BLaER1 treated with 17β-estradiol and CSF1 and Interleukin-3, amounts not matched to agents 10 nM and 100 nM (cell line): Measurements from ENCODE around the gene CISD2.

Source experiments
- H3K27ac ChIP-seq, 11 experiments: shearing (Covaris generic); formaldehyde crosslinking; 2 replicates each; pipeline ENCODE4 v1.8.1; 2022
- H3K27me3 ChIP-seq, 11 experiments: shearing (Covaris generic); formaldehyde crosslinking; 2 replicates each; pipeline ENCODE4 v1.8.1; 2022
- H3K36me3 ChIP-seq, 11 experiments: shearing (Covaris generic); formaldehyde crosslinking; 2 replicates each; pipeline ENCODE4 v1.8.1; 2022
- H3K4me1 ChIP-seq, 10 experiments: shearing (Covaris generic); formaldehyde crosslinking; 2 replicates each; pipeline ENCODE4 v1.8.1; 2022
- H3K4me2 ChIP-seq, 11 experiments: shearing (Covaris generic); formaldehyde crosslinking; 2 replicates each; pipeline ENCODE4 v1.8.1; 2022
- H3K4me3 ChIP-seq, 10 experiments: shearing (Covaris generic); formaldehyde crosslinking; 2 replicates each; pipeline ENCODE4 v1.8.1; 2022
- H3K9ac ChIP-seq, 11 experiments: shearing (Covaris generic); formaldehyde crosslinking; 2 replicates each; pipeline ENCODE4 v1.8.1; 2022
- H3K9me3 ChIP-seq, 11 experiments: shearing (Covaris generic); formaldehyde crosslinking; replicated peaks in 1 of 11; 2 replicates each; pipeline ENCODE4 v1.8.1; 2022
- H4K20me1 ChIP-seq, 11 experiments: shearing (Covaris generic); formaldehyde crosslinking; 2 replicates each; pipeline ENCODE4 v1.8.1; 2022
- Cebpa-rat ChIP-seq, 11 experiments: shearing (Covaris generic); IDR thresholded peaks; 2 replicates each; pipeline ENCODE4 v1.8.1; 2022

Gene CISD2

DNA sequence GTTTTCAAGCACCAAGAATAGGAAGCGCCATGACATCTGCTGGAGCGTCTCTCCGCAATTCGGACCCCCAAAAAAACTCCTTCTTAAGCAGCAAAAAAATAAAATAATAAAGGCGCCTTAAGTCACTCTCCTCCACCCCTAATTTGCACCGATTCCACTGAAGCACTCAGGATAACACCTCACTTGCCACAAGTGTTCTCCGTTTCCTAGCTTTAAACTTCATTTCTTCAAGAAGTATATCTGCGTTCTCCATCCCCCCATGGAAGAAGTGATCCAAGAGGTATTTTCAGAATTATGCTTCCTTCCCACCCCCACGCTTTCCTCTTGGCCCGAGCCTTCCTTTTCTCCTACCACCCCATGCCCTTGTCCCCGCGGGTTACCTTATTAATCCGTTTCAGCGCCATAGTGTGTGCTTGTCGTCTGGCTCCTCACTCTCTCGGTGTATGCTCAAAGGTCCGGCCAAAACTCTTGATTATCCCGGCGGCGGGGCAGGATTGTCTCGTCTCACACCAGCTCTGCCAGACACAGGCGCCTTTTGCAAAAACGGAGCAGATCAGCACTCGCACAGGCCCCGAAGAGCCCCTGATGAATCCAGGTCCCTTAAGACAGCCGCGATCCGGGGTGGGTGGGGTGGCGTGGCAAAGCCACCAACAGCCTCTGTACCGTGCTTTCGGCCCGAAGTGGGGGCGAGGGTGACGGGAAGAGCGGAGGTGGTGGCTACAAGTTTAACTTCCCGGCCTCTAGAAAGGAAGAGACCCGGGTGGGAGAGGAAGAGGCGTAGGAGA, 42.5 kb upstream of the CISD2 start:
- Histone ChIP-seq H3K4me3 (peak overlapping the region; percentile 74 to 100 (median 95)), H3K27ac (peak overlapping the region; percentile 98 to 100 (median 100)), H3K9ac (peak overlapping the region; percentile 97 to 100 (median 100)), H3K36me3 (peaks cover 14 to 52% (median 48%) of the 10 kb centered on the region in 11 experiments; a peak in 20 of 22 replicates), H3K9me3 (no peaks in the 10 kb centered on the region; a peak in 1 of 22 replicates), H3K27me3 (no peaks in the 10 kb centered on the region), H3K4me1 (peaks cover 28 to 48% (median 40%) of the 10 kb centered on the region in 10 experiments), H4K20me1 (peaks cover 38 to 54% (median 53%) of the 10 kb centered on the region in 11 experiments), H3K4me2 (peak overlapping the region; percentile 58 to 98 (median 87))
- TF ChIP-seq Cebpa-rat (IDR thresholded peaks at IDR 0.05): no peak

- H3K4me1 ChIP-seq: peaks cover 25 to 42% (median 36%) of the 10 kb centered on the region in 10 experiments
- H3K27ac ChIP-seq: peak within 1 kb of the TSS; percentile 98 to 100 (median 100)
- no peaks in the 10 kb centered on the region for H3K27me3 ChIP-seq
- H3K4me2 ChIP-seq: peak within 1 kb of the TSS; percentile 81 to 98 (median 89)
- peaks cover 8 to 44% (median 41%) of the 10 kb centered on the region in 11 experiments; a peak in 20 of 22 replicates for H3K36me3 ChIP-seq
- TF ChIP-seq Cebpa-rat (IDR thresholded peaks at IDR 0.05): no peak
- H3K9me3 ChIP-seq: no peaks in the 10 kb centered on the region; a peak in 1 of 22 replicates
- H3K9ac ChIP-seq: peak within 1 kb of the TSS; percentile 97 to 100 (median 100)
- peak within 1 kb of the TSS; percentile 74 to 100 (median 95) for H3K4me3 ChIP-seq
- H4K20me1 ChIP-seq: peaks cover 30 to 47% (median 46%) of the 10 kb centered on the region in 11 experiments
Measured at GRCh38 chr4:102826890-102827673, 41.7 kb upstream of the CISD2 start, which contains the start of gene UBE2D3. Gene UBE2D3, minus strand, starts transcription at chr4:102827551. Its CDS starts 1,043 bp downstream, at chr4:102826508.

DNA sequence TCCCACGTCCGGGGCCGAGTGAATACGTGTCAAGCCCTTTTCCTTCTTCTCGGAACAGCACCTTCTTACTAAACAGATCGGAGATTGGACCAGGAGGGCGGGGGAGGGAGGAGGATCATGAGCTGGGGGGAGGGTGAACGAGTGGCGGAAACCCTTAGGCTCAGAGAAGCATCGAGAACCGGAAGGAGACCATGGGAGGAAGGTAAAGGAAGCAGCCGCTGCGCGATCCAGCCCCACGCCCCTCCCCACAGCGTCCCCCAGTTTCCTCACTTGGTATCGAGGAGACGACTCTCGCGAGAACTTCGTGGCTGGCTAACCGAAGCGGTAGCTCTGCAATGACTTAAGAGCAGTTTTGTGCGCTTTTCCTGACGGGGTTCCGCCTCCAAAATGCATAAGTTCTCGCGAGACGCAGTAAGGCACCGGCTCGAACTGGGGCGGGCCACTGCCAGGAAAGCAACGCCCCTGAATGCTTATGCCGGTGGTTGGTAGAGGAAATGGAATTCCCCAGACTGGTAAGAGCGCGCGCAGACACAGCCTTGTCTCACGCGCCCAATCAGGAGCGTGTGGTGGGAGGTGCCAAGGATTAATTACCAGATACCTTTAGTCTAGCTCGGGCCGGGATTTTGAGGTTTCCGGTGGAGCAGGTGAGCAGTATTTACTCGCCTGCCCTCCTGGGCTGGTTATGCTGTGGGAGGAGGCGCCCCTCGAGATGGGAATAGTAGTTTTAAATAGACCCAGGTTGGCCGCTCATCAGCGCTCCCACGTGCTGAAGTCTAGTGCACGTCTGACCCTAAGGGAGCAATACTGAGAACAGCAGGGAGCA, 40.9 kb upstream of the CISD2 start:
- H3K4me3 ChIP-seq: peak overlapping the region; percentile 74 to 100 (median 95)

GRCh38 chr4:102828497-102828808, 40.3 kb upstream of the CISD2 start:
- Histone ChIP-seq H3K9ac (peak overlapping the region; percentile 97 to 100 (median 100)), H3K27ac (peak overlapping the region; percentile 98 to 100 (median 100)), H3K4me3 (peak overlapping the region; percentile 68 to 100 (median 94)), H3K4me1 (peaks cover 16 to 34% (median 28%) of the 10 kb centered on the region in 10 experiments), H3K9me3 (no peaks in the 10 kb centered on the region), H3K36me3 (peaks cover 5 to 30% (median 27%) of the 10 kb centered on the region in 11 experiments; a peak in 19 of 22 replicates), H3K4me2 (peak overlapping the region; percentile 73 to 91 (median 86)), H4K20me1 (peaks cover 17 to 33% (median 32%) of the 10 kb centered on the region in 11 experiments), H3K27me3 (no peaks in the 10 kb centered on the region)
- TF ChIP-seq Cebpa-rat (IDR thresholded peaks at IDR 0.05): no peak

More for the DNA sequence above, 40.9 kb upstream of the CISD2 start:
- H3K27me3 ChIP-seq: no peaks in the 10 kb centered on the region
- H4K20me1 ChIP-seq: peaks cover 22 to 39% (median 38%) of the 10 kb centered on the region in 11 experiments
- H3K9ac ChIP-seq: peak overlapping the region; percentile 97 to 100 (median 100)
- H3K4me2 ChIP-seq: peak overlapping the region; percentile 81 to 91 (median 89)
- peaks cover 21 to 40% (median 33%) of the 10 kb centered on the region in 10 experiments for H3K4me1 ChIP-seq
- no peaks in the 10 kb centered on the region; a peak in 1 of 22 replicates for H3K9me3 ChIP-seq
- no peak for TF ChIP-seq Cebpa-rat (IDR thresholded peaks at IDR 0.05)
- H3K27ac ChIP-seq: peak overlapping the region; percentile 98 to 100 (median 100)
- H3K36me3 ChIP-seq: peaks cover 5 to 36% (median 33%) of the 10 kb centered on the region in 11 experiments; a peak in 20 of 22 replicates

GRCh38 chr4:102829803-102830202, 39.0 kb upstream of the CISD2 start:
- peaks cover 10 to 27% (median 17%) of the 10 kb centered on the region in 10 experiments for H3K4me1 ChIP-seq
- no peak overlapping the region for H3K4me3 ChIP-seq
- H3K9me3 ChIP-seq: no peaks in the 10 kb centered on the region
- no peak overlapping the region for H3K9ac ChIP-seq
- TF ChIP-seq Cebpa-rat (IDR thresholded peaks at IDR 0.05): 0 out of 22 replicates have a peak, but pooled peaks of 2 of the 11 experiments have one; percentile 18 to 26
- peaks cover 0 to 17% (median 13%) of the 10 kb centered on the region in 11 experiments; a peak in 15 of 22 replicates for H3K36me3 ChIP-seq
- H3K27me3 ChIP-seq: no peaks in the 10 kb centered on the region
- H3K27ac ChIP-seq: peak overlapping the region in 5 of 11 experiments; percentile 100; a peak in 6 of 22 replicates
- peaks cover 3 to 19% (median 18%) of the 10 kb centered on the region in 11 experiments; a peak in 19 of 22 replicates for H4K20me1 ChIP-seq
- peak overlapping the region; percentile 73 to 91 (median 86); a peak in 20 of 22 replicates for H3K4me2 ChIP-seq

GRCh38 chr4:102832105-102832504, 36.7 kb upstream of the CISD2 start:
- peaks cover 10 to 27% (median 17%) of the 10 kb centered on the region in 10 experiments for H3K4me1 ChIP-seq
- no peak for TF ChIP-seq Cebpa-rat (IDR thresholded peaks at IDR 0.05)

DNA sequence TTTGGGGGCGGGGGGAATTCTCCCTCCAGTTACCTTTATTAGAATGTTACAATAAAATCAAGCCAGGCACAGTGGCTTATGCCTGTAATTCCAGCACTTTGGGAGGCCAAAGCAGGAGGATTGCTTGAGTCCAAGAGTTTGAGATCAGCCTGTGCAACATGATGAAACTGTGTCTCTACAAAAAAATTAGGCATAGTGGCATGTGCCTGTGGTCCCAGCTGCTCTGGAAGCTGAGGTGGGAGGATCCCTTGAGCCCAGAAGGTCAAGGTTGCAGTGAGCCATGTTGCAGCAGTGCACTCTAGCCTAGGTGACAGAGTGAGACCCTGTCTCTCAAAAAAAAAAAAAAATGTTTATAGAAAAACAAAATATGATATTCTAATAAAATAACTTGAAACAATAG, 36.1 kb upstream of the CISD2 start:
- H3K4me3 ChIP-seq: no peak overlapping the region
- no peaks in the 10 kb centered on the region for H3K9me3 ChIP-seq
- H3K9ac ChIP-seq: no peak overlapping the region
- H3K27me3 ChIP-seq: no peaks in the 10 kb centered on the region
- H3K36me3 ChIP-seq: no peaks in the 10 kb centered on the region; a peak in 1 of 22 replicates
- no peak for TF ChIP-seq Cebpa-rat (IDR thresholded peaks at IDR 0.05)
- H4K20me1 ChIP-seq: no peaks in the 10 kb centered on the region
- peak overlapping the region in 2 of 11 experiments; percentile 27 to 28; a peak in 3 of 22 replicates for H3K4me2 ChIP-seq
- H3K4me1 ChIP-seq: peaks cover 10 to 27% (median 17%) of the 10 kb centered on the region in 10 experiments
- H3K27ac ChIP-seq: no peak overlapping the region

More at GRCh38 chr4:102832105-102832504, 36.7 kb upstream of the CISD2 start:
- Histone ChIP-seq H3K27me3 (no peaks in the 10 kb centered on the region), H3K4me3 (no peak overlapping the region), H3K4me2 (peak overlapping the region in 1 of 11 experiments; percentile 28; a peak in 1 of 22 replicates), H3K9me3 (no peaks in the 10 kb centered on the region), H3K36me3 (no peaks in the 10 kb centered on the region; a peak in 1 of 22 replicates), H4K20me1 (no peaks in the 10 kb centered on the region), H3K9ac (no peak overlapping the region), H3K27ac (no peak overlapping the region)

DNA sequence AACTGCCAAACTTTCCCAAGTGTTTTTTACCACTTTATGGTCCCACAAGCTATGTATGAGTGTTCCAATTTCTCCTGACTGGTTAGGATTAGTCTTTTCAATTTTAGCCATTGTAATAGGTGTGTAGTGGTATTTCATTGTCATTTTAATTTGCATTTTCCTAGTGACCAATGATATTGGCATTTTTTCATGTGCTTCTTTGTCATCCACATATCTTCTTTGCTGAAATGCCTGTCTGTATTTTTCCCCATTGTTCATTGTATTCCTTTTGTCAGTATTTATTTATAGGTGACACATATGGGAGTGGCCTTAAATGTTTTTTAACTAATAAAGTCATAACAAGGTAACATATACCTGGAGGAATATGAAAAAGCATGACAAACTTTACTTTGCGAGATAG, 32.2 kb upstream of the CISD2 start:
- no peak for TF ChIP-seq Cebpa-rat (IDR thresholded peaks at IDR 0.05)
- Histone ChIP-seq H4K20me1 (no peaks in the 10 kb centered on the region), H3K36me3 (peaks cover 0 to 6% (median 0%) of the 10 kb centered on the region in 11 experiments; a peak in 1 of 22 replicates), H3K4me2 (no peak overlapping the region), H3K4me3 (no peak overlapping the region), H3K27me3 (no peaks in the 10 kb centered on the region), H3K4me1 (peaks cover 0 to 11% (median 0%) of the 10 kb centered on the region in 10 experiments; a peak in 6 of 20 replicates), H3K9me3 (no peaks in the 10 kb centered on the region), H3K27ac (no peak overlapping the region), H3K9ac (no peak overlapping the region)
